Astrocyte (in vitro differentiated cells and primary cell): Measurements from ENCODE around the gene BICC1.

Experiments used
- CTCF ChIP-seq: IDR thresholded peaks from 2 replicates; pipeline ENCODE4 v1.5.1; 2011; ENCODE audit warnings: low read depth, mild to moderate bottlenecking, inconsistent platforms, low read length, moderate library complexity; ENCODE audit not compliant: insufficient read depth
- EZH2 ChIP-seq: IDR thresholded peaks from 2 replicates; pipeline ENCODE4 v1.6.1; 2012; ENCODE audit warnings: mild to moderate bottlenecking, low read length, inconsistent platforms; ENCODE audit not compliant: insufficient read depth

GRCh38 chr10:58590152-58590840, 77.6 kb downstream of the BICC1 start:
- TF ChIP-seq CTCF (no peak), EZH2 (no peak)
